HFFc6 (cell line): ENCODE measurements around the gene MAGEA9. TPM values are rescaled to one million over a fixed set of nuclear protein-coding genes. Genes with fewer than 3 reads are reported as not detected.

Experiments
- DNase-seq: peaks from one replicate; pipeline ENCODE4 v3.0.0-alpha.2; 2018
- H3K27ac Mint-ChIP-seq: 2 replicates; pipeline ENCODE4 v1.8.0; 2020; ENCODE audit warnings: mild to moderate bottlenecking, mixed read lengths
- H3K27me3 Mint-ChIP-seq: 2 replicates; pipeline ENCODE4 v1.8.0; 2021; ENCODE audit warnings: mild to moderate bottlenecking, moderate library complexity, mixed read lengths; ENCODE audit not compliant: insufficient read depth
- H3K36me3 Mint-ChIP-seq: 2 replicates; pipeline ENCODE4 v1.8.0; 2021; ENCODE audit warnings: low read depth, mixed read lengths
- H3K4me1 Mint-ChIP-seq: 2 replicates; pipeline ENCODE4 v1.8.0; 2020; ENCODE audit warnings: low read depth, mixed read lengths
- H3K4me3 Mint-ChIP-seq: 2 replicates; pipeline ENCODE4 v1.8.0; 2020; ENCODE audit warnings: mild to moderate bottlenecking, moderate library complexity, mixed read lengths
- H3K9me3 Mint-ChIP-seq: 2 replicates; pipeline ENCODE4 v1.8.0; 2020; ENCODE audit warnings: mild to moderate bottlenecking, mixed read lengths
- total RNA-seq, 6 experiments: library from RNA; stranded (reverse); fragmentation: NEBNext Ultra II Directional; extraction: Animal tissue kit (Norgen Biotek cat#: 25700); gene quantifications; 2 replicates in 1 of 6; 3 replicates in 5 of 6; pipeline ENCODE4 v1.2.3, GENCODE V29; 2021
- TF ChIP-seq, protein P1 (sequence below): fragments of 200-600 bp; sonication (generic); IDR thresholded peaks from 2 replicates; pipeline ENCODE4 v1.5.0; 2021; ENCODE audit warnings: antibody characterized with exemption, mild to moderate bottlenecking

MAGEA9 gene
- total RNA-seq, 6 experiments from 2014 or later: not detected

DNA sequence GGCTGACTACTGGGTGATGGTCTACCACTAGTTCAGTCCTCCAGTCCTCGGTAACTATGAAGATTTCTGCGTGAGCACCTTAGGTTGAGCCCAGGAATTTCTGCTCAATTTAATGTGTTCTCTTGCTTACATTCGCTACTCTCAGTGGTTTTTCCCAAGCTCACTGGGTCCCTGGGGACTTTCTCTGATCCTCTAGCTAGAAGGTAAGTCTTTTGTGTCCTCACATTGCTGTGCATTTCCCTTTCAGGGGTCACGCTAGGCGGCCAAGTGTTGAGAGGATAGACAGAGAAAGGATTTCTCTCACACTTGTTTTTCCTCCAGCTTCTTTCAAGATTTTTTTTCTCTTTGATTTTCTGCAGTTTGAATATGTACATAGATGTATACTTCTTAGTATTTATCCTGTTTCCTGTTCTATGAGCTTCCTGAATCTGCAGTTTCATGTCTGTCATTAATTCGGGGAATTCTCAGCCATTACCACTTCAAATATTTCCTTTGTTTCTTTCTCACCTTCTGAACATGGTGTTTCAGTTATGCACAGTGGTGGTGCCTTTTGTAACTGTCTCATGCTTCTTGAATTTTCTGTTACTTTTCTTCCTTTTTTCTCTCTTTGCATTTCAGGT lies 17.5 kb downstream of the MAGEA9 start:
- no peaks in the 10 kb centered on the region for H3K4me1 Mint-ChIP-seq
- TF ChIP-seq, protein P1, sequence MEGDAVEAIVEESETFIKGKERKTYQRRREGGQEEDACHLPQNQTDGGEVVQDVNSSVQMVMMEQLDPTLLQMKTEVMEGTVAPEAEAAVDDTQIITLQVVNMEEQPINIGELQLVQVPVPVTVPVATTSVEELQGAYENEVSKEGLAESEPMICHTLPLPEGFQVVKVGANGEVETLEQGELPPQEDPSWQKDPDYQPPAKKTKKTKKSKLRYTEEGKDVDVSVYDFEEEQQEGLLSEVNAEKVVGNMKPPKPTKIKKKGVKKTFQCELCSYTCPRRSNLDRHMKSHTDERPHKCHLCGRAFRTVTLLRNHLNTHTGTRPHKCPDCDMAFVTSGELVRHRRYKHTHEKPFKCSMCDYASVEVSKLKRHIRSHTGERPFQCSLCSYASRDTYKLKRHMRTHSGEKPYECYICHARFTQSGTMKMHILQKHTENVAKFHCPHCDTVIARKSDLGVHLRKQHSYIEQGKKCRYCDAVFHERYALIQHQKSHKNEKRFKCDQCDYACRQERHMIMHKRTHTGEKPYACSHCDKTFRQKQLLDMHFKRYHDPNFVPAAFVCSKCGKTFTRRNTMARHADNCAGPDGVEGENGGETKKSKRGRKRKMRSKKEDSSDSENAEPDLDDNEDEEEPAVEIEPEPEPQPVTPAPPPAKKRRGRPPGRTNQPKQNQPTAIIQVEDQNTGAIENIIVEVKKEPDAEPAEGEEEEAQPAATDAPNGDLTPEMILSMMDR: no peak
- no peak for DNase-seq
- no peak overlapping the region for H3K4me3 Mint-ChIP-seq
- no peaks in the 10 kb centered on the region for H3K9me3 Mint-ChIP-seq
- H3K36me3 Mint-ChIP-seq: no peaks in the 10 kb centered on the region
- H3K27ac Mint-ChIP-seq: no peak overlapping the region
- peaks cover 6% of the 10 kb centered on the region for H3K27me3 Mint-ChIP-seq

DNA sequence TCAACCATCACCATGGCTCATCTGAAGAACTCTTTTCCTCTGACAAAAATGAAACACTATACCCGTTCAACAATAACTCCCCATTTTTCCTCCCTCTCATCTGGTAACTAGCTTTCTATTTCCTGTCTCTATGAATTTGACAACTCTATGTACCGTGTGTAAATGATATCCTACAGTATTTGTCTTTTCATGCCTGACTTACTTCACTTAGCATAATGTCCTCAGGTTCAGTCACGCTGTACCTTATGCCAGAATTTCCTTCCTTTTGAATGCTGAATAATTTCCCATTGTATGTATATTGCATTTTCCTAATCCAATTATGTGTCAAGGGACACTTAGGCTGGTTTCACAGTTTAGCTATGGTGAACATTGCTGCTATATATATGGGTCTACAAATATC lies 18.2 kb downstream of the MAGEA9 start:
- DNase-seq: no peak
- Mint-ChIP-seq H3K9me3 (no peaks in the 10 kb centered on the region), H3K27me3 (peaks cover 9% of the 10 kb centered on the region), H3K4me1 (no peaks in the 10 kb centered on the region), H3K36me3 (no peaks in the 10 kb centered on the region), H3K4me3 (no peak overlapping the region), H3K27ac (no peak overlapping the region)
- TF ChIP-seq, protein P1: no peak

DNA sequence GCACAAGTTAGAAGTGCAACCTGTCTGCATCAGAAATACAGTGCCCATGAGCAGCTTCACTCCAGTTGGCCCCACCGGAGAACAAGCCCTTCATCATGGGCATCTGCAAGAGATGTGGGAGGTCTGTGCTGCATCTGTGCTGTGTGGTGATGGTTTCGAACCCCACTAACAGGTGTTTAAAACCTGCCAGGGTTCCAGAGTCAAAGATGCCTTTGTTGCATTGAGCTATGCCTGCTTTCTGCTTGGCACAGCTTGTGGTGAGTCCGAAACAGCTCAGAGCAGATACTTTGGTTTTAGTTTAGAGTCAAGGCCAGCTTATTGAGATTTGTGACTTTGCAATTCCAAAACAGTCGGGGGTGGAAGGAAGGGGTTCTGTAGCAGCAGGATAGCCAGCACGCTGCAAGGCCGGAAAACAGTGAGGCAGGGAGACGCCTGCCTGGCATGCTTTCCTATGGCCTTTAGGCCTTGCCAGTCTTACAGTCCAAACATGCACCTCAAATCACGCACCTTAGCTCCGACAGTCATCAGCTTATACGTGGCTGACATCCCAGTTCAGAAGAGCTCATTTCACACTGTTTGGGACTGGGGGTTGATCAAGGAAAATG lies 21.8 kb downstream of the MAGEA9 start:
- Mint-ChIP-seq H3K4me3 (no peak overlapping the region), H3K36me3 (no peaks in the 10 kb centered on the region), H3K4me1 (no peaks in the 10 kb centered on the region), H3K27ac (no peak overlapping the region), H3K9me3 (no peaks in the 10 kb centered on the region), H3K27me3 (peaks cover 9% of the 10 kb centered on the region)
- TF ChIP-seq, protein P1: no peak
- no peak for DNase-seq

DNA sequence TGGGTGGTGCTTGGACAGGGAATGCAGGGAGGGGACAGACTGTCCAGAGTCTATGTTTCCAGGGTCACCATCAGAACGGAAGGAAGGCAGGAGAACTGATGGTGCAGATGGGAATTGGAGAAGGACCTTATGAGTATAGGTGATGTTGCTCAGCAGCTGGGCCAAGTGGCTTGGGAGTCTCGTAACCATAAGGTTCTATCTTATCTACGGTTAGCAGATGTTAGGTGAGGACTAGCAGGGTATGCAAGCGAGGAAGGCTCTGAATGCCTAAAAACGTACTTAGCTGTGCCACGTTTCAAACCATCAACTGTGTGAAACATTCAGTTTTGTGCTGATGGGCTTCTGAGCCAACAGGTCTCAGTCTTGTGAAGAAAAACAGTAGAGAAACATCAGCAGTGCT lies 22.4 kb downstream of the MAGEA9 start:
- DNase-seq: no peak
- no peak overlapping the region for H3K4me3 Mint-ChIP-seq
- H3K27ac Mint-ChIP-seq: no peak overlapping the region
- H3K36me3 Mint-ChIP-seq: no peaks in the 10 kb centered on the region
- TF ChIP-seq, protein P1: no peak
- H3K4me1 Mint-ChIP-seq: no peaks in the 10 kb centered on the region
- H3K27me3 Mint-ChIP-seq: peaks cover 9% of the 10 kb centered on the region
- no peaks in the 10 kb centered on the region for H3K9me3 Mint-ChIP-seq

DNA sequence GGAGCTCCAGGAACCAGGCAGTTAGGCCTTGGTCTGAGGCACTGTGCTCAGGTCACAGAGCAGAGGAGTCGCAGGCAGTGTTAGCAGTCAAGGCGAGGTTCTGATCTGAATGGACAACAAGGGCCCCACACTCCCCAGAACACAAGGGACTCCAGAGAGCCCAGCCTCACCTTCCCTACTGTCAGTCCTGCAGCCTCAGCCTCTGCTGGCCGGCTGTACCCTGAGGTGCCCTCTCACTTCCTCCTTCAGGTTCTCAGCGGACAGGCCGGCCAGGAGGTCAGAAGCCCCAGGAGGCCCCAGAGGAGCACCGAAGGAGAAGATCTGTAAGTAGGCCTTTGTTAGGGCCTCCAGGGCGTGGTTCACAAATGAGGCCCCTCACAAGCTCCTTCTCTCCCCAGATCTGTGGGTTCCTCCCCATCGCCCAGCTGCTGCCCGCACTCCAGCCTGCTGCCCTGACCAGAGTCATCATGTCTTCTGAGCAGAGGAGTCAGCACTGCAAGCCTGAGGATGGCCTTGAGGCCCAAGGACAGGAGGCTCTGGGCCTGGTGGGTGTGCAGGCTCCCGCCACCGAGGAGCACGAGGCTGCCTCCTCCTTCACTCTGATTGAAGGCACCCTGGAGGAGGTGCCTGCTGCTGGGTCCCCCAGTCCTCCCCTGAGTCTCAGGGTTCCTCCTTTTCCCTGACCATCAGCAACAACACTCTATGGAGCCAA lies 26.2 kb downstream of the MAGEA9 start:
- no peaks in the 10 kb centered on the region for H3K36me3 Mint-ChIP-seq
- no peak overlapping the region for H3K4me3 Mint-ChIP-seq
- DNase-seq: no peak
- H3K27me3 Mint-ChIP-seq: peaks cover 5% of the 10 kb centered on the region
- H3K9me3 Mint-ChIP-seq: no peaks in the 10 kb centered on the region
- TF ChIP-seq, protein P1: no peak
- H3K4me1 Mint-ChIP-seq: no peaks in the 10 kb centered on the region
- H3K27ac Mint-ChIP-seq: no peak overlapping the region
